Activated CD8-positive, alpha-beta memory T cell treated with anti-CD3 and anti-CD28 coated beads, Interleukin-2, amount 50 U/mL, for 4 hours (primary cell): ENCODE data around the gene RTN4.

Experiments used
- DNase-seq: peaks from one replicate; pipeline ENCODE4 v3.0.0-alpha.2; 2020

RTN4 gene

GRCh38 chr2:54946220-54946805 is 103.9 kb downstream of the RTN4 start:
- DNase-seq = no peak

- DNase-seq = no peak
These were observed 104.6 kb downstream of the RTN4 start for GRCh38 chr2:54945391-54946219.

GRCh38 chr2:54944724-54945326 is 105.4 kb downstream of the RTN4 start:
- DNase-seq = no peak

GRCh38 chr2:54942373-54942772 is 107.9 kb downstream of the RTN4 start:
- no peak for DNase-seq

- DNase-seq = no peak
These were observed 108.8 kb downstream of the RTN4 start for GRCh38 chr2:54941248-54941984.

GRCh38 chr2:54940723-54941122 is 109.5 kb downstream of the RTN4 start:
- no peak for DNase-seq

- DNase-seq = no peak
These were observed 110.7 kb downstream of the RTN4 start for GRCh38 chr2:54939446-54940118.

- DNase-seq = no peak
These were observed 113.5 kb downstream of the RTN4 start for GRCh38 chr2:54936766-54937165.

GRCh38 chr2:54935389-54935788 is 114.9 kb downstream of the RTN4 start:
- no peak for DNase-seq

- DNase-seq = no peak
These were observed 118.8 kb downstream of the RTN4 start for GRCh38 chr2:54931473-54931872.

GRCh38 chr2:54928719-54929118 is 121.5 kb downstream of the RTN4 start:
- DNase-seq = no peak

- no peak for DNase-seq
These were observed 122.3 kb downstream of the RTN4 start for GRCh38 chr2:54927751-54928615.

GRCh38 chr2:54927085-54927750 is 123.0 kb downstream of the RTN4 start:
- no peak for DNase-seq

- DNase-seq = no peak
These were observed 125.2 kb downstream of the RTN4 start for GRCh38 chr2:54925022-54925421.

GRCh38 chr2:54924121-54924520 is 126.1 kb downstream of the RTN4 start:
- DNase-seq = no peak
